Brain pericyte (primary cell): ENCODE results near the gene GCNT1.

ENCODE experiments used
- DNase-seq: peaks from one replicate; pipeline ENCODE4 v3.0.0-alpha.2; 2012; ENCODE audit warnings: low read depth, low spot score

GCNT1 gene

GRCh38 chr9:76534026-76534425 lies 75.0 kb downstream of the GCNT1 start:
- no peak for DNase-seq

GRCh38 chr9:76537150-76537646 lies 78.2 kb downstream of the GCNT1 start:
- no peak for DNase-seq

GRCh38 chr9:76539180-76539579 lies 80.2 kb downstream of the GCNT1 start:
- DNase-seq: no peak

- DNase-seq: no peak
These were observed 83.4 kb downstream of the GCNT1 start for GRCh38 chr9:76542360-76542759.

- DNase-seq: no peak
These were observed 86.2 kb downstream of the GCNT1 start for GRCh38 chr9:76545191-76545590.

GRCh38 chr9:76552181-76552580 lies 93.2 kb downstream of the GCNT1 start:
- no peak for DNase-seq

GRCh38 chr9:76552751-76553455 lies 93.9 kb downstream of the GCNT1 start:
- no peak for DNase-seq

- DNase-seq: no peak
These were observed 94.7 kb downstream of the GCNT1 start for GRCh38 chr9:76553680-76554079.
